Fibroblast of pulmonary artery (primary cell): Measurements from ENCODE around the gene ABCB1.
"Not testable (repeated sequence)": the region's sequence is repeated elsewhere in the genome, so short reads cannot be mapped to it uniquely, and the experiment has no call there.

Experiments used
- DNase-seq: peaks from one replicate; pipeline ENCODE4 v3.0.0-alpha.2; 2010; ENCODE audit warnings: low read depth
- H3K4me3 ChIP-seq: replicated peaks from 2 replicates; pipeline ENCODE4 v1.5.1; 2011; ENCODE audit warnings: low read depth, mild to moderate bottlenecking, control low read depth, low read length, moderate library complexity
- CTCF ChIP-seq: IDR thresholded peaks from 2 replicates; pipeline ENCODE4 v1.5.1; 2011; ENCODE audit warnings: mild to moderate bottlenecking, control low read depth, low read length, inconsistent platforms; ENCODE audit errors: missing control alignments

ABCB1 gene

GRCh38 chr7:87471473-87471872, 129.2 kb downstream of the ABCB1 start:
- H3K4me3 ChIP-seq = no peak overlapping the region
- DNase-seq = no peak
- TF ChIP-seq CTCF = no peak

GRCh38 chr7:87469204-87469603, 131.5 kb downstream of the ABCB1 start:
- not testable (repeated sequence) for H3K4me3 ChIP-seq, DNase-seq

DNA sequence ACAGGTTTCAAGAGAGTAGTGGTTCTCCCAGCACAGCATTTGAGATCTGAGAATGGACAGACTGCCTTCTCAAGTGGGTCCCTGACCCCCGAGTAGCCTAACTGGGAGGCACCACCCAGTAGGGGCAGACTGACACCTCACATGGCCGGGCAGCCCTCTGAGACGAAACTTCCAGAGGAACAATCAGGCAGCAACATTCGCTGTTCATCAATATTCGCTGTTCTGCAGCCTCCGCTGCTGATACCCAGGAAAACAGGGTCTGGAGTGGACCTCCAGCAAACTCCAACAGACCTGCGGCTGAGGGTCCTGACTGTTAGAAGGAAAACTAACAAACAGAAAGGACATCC, 135.2 kb downstream of the ABCB1 start:
- H3K4me3 ChIP-seq, DNase-seq: not testable (repeated sequence)

DNA sequence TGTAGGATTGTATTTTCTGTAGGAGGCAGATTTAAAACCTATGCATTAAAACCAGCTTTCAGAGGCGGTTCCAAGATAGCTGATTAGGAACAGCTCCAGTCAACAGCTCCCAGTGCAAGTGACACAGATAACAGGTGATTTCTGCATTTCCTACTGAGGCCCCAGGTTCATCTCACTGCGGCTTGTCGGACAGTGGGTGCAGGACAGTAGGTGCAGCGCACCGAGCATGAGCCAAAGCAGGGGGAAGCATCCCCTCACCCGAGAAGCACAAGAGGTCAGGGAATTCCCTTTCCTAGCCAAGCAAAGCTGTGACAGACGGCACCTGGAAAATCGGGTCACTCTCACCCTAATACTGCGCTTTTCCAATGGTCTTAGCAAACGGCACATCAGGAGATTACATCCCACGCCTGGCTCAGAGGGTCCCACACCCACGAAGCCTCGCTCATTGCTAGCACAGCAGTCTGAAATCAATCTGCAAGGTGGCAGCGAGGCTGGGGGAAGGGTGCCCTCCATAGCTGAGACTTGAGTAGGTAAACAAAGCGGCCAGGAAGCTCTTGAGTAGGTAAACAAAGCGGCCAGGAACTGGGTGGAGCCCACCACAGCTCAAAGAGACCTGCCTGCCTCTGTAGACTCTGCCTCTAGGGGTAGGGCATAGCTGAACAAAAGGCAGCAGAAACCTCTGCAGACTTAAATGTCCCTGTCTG, 135.7 kb downstream of the ABCB1 start:
- not testable (repeated sequence) for DNase-seq, H3K4me3 ChIP-seq

GRCh38 chr7:87463982-87464381, 136.7 kb downstream of the ABCB1 start:
- no peak overlapping the region for H3K4me3 ChIP-seq
- DNase-seq = no peak
- no peak for TF ChIP-seq CTCF

- not testable (repeated sequence) for DNase-seq, H3K4me3 ChIP-seq
These were observed 140.2 kb downstream of the ABCB1 start for GRCh38 chr7:87460444-87460843.

DNA sequence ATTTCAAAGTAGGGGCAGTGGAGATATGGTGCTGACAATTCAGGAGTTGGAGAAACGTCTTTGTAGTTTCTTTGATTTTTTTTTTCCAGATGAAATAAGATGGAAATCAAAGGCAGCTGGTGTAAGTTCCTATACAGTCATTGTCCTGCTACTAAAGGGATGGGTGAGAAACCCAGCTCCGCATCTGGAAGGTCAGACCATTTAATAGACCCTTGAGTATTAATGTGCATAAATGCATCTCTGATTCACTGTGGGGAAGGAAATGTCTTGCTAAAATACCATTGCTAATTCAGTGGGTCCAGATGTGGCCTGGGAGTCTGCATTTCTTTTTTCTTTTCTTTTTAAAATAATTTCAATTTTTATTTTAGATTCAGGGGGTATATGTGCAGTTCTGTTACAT, 140.7 kb downstream of the ABCB1 start:
- TF ChIP-seq CTCF = no peak
- DNase-seq = no peak

DNA sequence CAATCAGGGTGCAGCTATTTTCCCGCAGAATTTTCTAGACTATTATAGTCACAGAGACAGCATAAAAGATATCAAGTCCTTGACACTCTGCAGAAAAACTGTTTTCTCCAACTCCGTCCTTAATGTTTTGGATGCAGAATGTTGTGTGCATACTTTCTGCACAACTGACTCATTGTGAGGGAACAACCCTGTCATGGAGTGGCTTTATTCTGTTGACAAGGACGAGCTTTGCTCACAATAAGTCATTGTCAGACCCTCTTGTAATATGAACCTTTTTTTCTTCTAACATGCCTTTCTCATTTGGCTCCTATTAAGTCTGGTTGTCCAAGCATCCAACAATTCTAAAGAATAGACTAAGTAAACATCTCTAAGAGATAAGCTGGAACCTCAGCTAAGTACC, 142.5 kb downstream of the ABCB1 start:
- DNase-seq = no peak
- no peak for TF ChIP-seq CTCF
- H3K4me3 ChIP-seq = no peak overlapping the region

More for the DNA sequence above, 140.7 kb downstream of the ABCB1 start:
- no peak overlapping the region for H3K4me3 ChIP-seq

GRCh38 chr7:87456247-87456646, 144.4 kb downstream of the ABCB1 start:
- TF ChIP-seq CTCF = no peak
- DNase-seq = no peak
- H3K4me3 ChIP-seq = no peak overlapping the region
